ENCODE results near the gene RNF25.

Gene RNF25

DNA sequence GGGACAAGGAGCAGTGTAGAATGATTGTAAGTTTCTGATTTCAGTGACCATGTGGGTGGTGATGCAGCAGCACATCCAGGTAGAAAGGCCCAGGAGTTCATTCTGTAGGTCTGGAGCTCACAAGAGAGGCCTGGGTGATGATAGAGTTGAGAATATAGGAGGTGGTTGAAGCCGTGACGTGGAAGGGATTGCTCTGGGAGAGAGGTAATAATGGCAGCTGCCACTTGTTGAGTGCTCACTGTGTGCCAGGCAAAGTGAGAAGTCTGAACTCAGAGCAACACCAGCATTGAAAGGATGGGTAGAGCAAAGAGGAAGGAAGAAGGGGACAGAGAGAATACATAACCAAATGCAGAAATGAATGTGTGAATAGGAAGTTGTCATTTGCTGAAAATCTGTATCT is 42.1 kb upstream of the RNF25 start:
- DNase-seq (ENCODE audit: low read depth, low spot score), result no peak

DNA sequence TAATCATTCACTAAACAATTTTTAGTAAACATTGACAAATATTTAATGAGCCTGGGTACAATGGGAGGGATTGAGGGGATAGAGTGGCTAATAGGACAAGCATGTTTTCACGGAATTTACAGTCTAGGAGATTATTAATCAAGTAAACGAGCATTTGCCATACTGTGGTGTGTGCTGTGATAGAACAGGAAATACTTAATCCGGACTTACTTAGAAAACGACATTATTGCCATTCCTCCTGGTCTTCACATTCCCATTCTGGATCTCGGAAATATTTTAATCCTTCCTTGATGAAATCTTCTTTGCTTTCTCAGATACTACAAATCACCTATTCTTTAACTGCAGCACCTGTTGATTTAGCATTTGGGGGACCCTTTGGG is 39.7 kb upstream of the RNF25 start:
- TF ChIP-seq EZH2 (IDR thresholded peaks at IDR 0.05), result no peak
- no peak for TF ChIP-seq FOXP2 (optimal IDR thresholded peaks at IDR 0.05; ENCODE audit: control extremely low read depth, extremely low read length, insufficient read depth)
- TF ChIP-seq POLR2AphosphoS5 (IDR thresholded peaks at IDR 0.05; ENCODE audit: borderline replicate concordance, low read depth, low read length), result no peak
- peak overlapping the region; percentile 100 for H3K4me3 ChIP-seq
- peak overlapping the region; percentile 83 for H3K27ac ChIP-seq
- DNase-seq (ENCODE audit: low read depth, low spot score), result no peak
- no peaks in the 10 kb centered on the region for H3K9me3 ChIP-seq (ENCODE audit: low read depth, low read length)
- peaks cover 19% of the 10 kb centered on the region for H3K36me3 ChIP-seq (ENCODE audit: insufficient read depth, low read length)
- peak overlapping the region; percentile 95 for H3K9ac ChIP-seq (ENCODE audit: insufficient read length)

More for the DNA sequence above, 42.1 kb upstream of the RNF25 start:
- Histone ChIP-seq H3K9ac (ENCODE audit: insufficient read length) (no peak overlapping the region), H3K36me3 (ENCODE audit: insufficient read depth, low read length) (peaks cover 26% of the 10 kb centered on the region), H3K27ac (no peak overlapping the region), H3K4me3 (no peak overlapping the region), H3K9me3 (ENCODE audit: low read depth, low read length) (no peaks in the 10 kb centered on the region)
- TF ChIP-seq POLR2AphosphoS5 (IDR thresholded peaks at IDR 0.05; ENCODE audit: borderline replicate concordance, low read depth, low read length) (no peak), EZH2 (IDR thresholded peaks at IDR 0.05) (no peak), FOXP2 (optimal IDR thresholded peaks at IDR 0.05; ENCODE audit: control extremely low read depth, extremely low read length, insufficient read depth) (no peak)

DNA sequence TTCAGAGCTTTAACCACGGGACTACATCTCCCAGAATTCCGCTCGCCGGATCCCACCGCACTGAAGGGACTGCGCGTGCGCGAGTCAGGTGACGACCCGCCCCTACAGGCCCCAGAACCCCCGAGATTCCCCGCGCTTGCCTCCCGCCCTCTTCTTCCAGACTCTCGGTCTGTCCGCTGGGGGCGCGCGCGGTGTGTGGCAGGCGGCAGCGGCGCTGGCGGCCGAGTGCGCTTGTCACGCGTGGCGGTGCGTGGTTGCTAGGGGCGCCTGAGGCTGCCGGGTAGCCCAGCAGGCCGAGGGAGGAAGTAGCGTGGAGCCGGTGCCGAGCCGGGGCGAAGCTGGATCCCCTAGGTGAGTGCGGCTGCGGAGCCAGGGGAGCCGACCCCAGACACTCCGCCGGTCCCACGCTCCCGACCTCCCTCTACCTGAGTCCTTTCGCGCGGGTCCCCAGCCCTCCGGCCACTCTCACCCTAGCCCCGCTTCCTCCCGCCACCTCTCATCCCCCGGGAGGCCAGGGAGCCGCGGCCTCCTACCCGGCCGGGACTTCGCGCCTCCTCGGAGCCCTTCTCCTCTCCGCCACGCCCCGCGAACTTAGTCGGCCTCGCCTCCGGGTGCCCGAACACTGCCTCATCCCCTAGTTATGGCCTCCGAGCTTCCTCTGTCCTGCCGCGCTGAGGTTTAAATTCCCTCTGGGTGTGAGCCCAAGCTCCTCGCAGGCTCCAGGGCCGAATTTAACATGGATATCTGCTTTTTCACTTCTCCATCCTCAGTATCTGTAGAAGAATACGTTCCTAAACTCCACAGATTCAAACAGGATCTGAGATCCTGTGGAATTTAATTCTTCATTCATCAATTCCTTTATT is 39.1 kb upstream of the RNF25 start, which contains the start of gene TTLL4:
Gene TTLL4, plus strand, starts transcription at position 149 of the 863 bp plus-strand sequence. CDS start 26,842 bp downstream, outside the sequence.
- Histone ChIP-seq H3K9me3 (ENCODE audit: low read depth, low read length) (no peaks in the 10 kb centered on the region), H3K9ac (ENCODE audit: insufficient read length) (peak within 1 kb of the TSS; percentile 95), H3K4me3 (peak within 1 kb of the TSS; percentile 100), H3K27ac (peak within 1 kb of the TSS; percentile 83), H3K36me3 (ENCODE audit: insufficient read depth, low read length) (peaks cover 15% of the 10 kb centered on the region)
- TF ChIP-seq FOXP2 (optimal IDR thresholded peaks at IDR 0.05; ENCODE audit: control extremely low read depth, extremely low read length, insufficient read depth), result no peak
- TF ChIP-seq POLR2AphosphoS5 (IDR thresholded peaks at IDR 0.05; ENCODE audit: borderline replicate concordance, low read depth, low read length), result peak; percentile 92
- DNase-seq (ENCODE audit: low read depth, low spot score), result peak; percentile 78

DNA sequence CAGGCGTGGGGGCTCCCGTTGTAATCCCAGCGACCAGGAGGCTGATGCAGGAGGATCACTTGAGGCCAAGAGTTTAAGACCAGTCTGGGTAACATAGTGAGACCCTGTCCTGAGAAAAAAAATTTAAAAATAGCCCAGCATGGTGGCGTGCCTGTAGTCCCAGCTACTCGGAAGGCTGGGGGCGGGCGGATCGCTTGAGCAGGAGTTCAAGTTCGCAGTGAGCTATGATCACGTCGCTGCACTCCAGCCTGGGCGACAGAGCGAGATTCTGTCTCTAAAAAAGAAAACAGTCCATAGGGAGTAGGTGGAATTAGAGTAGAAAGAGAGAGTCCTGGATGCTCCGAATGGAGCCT is 38.5 kb upstream of the RNF25 start:
- Histone ChIP-seq H3K4me3 (peak overlapping the region; percentile 100), H3K9ac (ENCODE audit: insufficient read length) (no peak overlapping the region), H3K27ac (no peak overlapping the region), H3K36me3 (ENCODE audit: insufficient read depth, low read length) (peaks cover 9% of the 10 kb centered on the region), H3K9me3 (ENCODE audit: low read depth, low read length) (no peaks in the 10 kb centered on the region)
- TF ChIP-seq POLR2AphosphoS5 (IDR thresholded peaks at IDR 0.05; ENCODE audit: borderline replicate concordance, low read depth, low read length) (no peak), EZH2 (IDR thresholded peaks at IDR 0.05) (no peak), FOXP2 (optimal IDR thresholded peaks at IDR 0.05; ENCODE audit: control extremely low read depth, extremely low read length, insufficient read depth) (no peak)
- no peak for DNase-seq (ENCODE audit: low read depth, low spot score)

DNA sequence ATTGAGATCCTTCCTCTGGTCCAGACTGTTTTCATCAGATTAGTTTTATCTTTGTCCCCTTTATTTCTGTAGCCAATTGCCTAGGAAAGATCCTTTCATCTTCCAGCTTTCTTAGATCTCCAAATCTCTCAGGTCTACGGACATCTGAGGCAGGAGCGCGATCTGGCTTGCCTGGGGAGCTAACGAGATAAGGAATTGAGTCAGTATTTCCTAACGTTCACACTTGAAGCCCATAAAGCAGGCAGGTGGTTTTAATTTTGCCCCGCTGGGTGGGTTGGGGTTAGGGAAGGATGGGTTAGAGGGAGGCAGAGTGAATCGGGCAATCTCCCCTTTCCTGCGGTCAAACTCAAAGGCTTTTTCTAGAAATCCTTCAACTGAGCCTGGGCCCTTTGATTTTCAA is 38.1 kb upstream of the RNF25 start:
- DNase-seq (ENCODE audit: low read depth, low spot score), result no peak
- H3K4me3 ChIP-seq, result peak overlapping the region; percentile 100
- no peak for TF ChIP-seq EZH2 (IDR thresholded peaks at IDR 0.05)
- TF ChIP-seq FOXP2 (optimal IDR thresholded peaks at IDR 0.05; ENCODE audit: control extremely low read depth, extremely low read length, insufficient read depth), result no peak
- no peak for TF ChIP-seq POLR2AphosphoS5 (IDR thresholded peaks at IDR 0.05; ENCODE audit: borderline replicate concordance, low read depth, low read length)
- H3K27ac ChIP-seq, result no peak overlapping the region
- H3K9ac ChIP-seq (ENCODE audit: insufficient read length), result no peak overlapping the region
- no peaks in the 10 kb centered on the region for H3K9me3 ChIP-seq (ENCODE audit: low read depth, low read length)
- peaks cover 7% of the 10 kb centered on the region for H3K36me3 ChIP-seq (ENCODE audit: insufficient read depth, low read length)

DNA sequence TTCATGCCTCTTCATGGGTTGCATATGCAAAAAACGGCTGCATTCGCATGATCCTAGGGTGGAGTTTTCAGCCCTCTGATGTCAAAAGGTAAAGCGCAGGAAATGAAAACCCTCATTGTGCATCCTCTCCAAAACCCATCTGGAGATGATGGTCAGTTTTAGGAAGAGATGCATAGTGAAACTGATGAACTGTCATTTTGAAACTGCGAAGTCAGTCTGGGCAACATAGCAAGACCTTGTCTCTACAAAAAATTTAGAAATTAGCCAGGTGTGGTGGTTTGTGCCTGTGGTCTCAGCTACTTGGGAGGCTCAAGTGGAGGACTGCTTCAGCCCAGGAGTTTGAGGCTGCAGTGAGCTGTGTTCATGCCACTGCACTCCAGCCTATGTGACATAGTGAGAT is 36.3 kb upstream of the RNF25 start:
- TF ChIP-seq FOXP2 (optimal IDR thresholded peaks at IDR 0.05; ENCODE audit: control extremely low read depth, extremely low read length, insufficient read depth) (no peak), POLR2AphosphoS5 (IDR thresholded peaks at IDR 0.05; ENCODE audit: borderline replicate concordance, low read depth, low read length) (no peak), EZH2 (IDR thresholded peaks at IDR 0.05) (no peak)
- no peak overlapping the region for H3K27ac ChIP-seq
- DNase-seq (ENCODE audit: low read depth, low spot score), result no peak

DNA sequence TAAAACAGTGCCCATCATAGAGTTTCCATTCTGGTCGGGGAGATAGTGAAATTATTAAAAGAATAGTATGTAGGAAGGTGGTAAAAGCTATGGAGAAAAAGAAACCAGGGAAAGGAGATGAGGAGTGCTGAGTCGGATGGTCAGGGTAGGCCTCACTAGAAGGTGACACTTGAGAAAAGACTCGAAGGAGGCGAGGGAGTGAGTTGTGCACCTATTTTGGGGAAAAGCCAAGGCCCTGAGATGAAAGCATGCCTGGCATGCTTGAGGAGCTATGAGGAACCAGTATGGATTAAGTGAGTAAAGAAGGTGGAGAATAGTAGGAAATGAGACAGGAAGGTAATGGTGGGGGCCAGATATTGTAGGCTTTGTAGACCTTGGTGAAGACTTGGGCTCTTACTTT is 31.5 kb upstream of the RNF25 start:
- Histone ChIP-seq H3K9me3 (ENCODE audit: low read depth, low read length) (no peaks in the 10 kb centered on the region), H3K4me3 (no peak overlapping the region), H3K27ac (no peak overlapping the region), H3K9ac (ENCODE audit: insufficient read length) (no peak overlapping the region), H3K36me3 (ENCODE audit: insufficient read depth, low read length) (no peaks in the 10 kb centered on the region; the same call in 1 of the 2 replicates)
- TF ChIP-seq FOXP2 (optimal IDR thresholded peaks at IDR 0.05; ENCODE audit: control extremely low read depth, extremely low read length, insufficient read depth) (no peak), POLR2AphosphoS5 (IDR thresholded peaks at IDR 0.05; ENCODE audit: borderline replicate concordance, low read depth, low read length) (no peak), EZH2 (IDR thresholded peaks at IDR 0.05) (no peak)
- DNase-seq (ENCODE audit: low read depth, low spot score), result no peak

More for the DNA sequence above, 36.3 kb upstream of the RNF25 start:
- Histone ChIP-seq H3K4me3 (no peak overlapping the region), H3K9me3 (ENCODE audit: low read depth, low read length) (no peaks in the 10 kb centered on the region), H3K36me3 (ENCODE audit: insufficient read depth, low read length) (no peaks in the 10 kb centered on the region; the same call in 1 of the 2 replicates), H3K9ac (ENCODE audit: insufficient read length) (no peak overlapping the region)

DNA sequence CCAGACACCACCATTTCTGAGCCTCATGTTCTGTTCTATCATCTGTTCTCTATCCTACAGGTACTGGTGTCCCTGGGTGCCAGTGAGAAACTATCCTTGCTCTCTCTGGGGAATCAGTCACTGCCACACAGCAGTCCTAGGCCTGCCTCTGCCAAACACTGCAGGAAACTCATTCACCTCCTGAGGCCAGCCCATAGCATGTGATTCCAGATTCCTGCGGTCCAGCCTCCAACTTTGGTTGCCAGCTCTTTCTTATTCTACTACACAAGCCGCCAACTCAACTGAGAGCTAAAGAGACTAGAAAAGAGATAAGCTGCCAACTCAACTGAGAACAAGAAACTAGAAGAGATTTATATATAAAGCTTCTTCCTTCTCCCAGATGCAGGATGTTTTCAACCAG is 30.0 kb upstream of the RNF25 start:
- no peak for DNase-seq (ENCODE audit: low read depth, low spot score)
- Histone ChIP-seq H3K9me3 (ENCODE audit: low read depth, low read length) (no peaks in the 10 kb centered on the region), H3K9ac (ENCODE audit: insufficient read length) (no peak overlapping the region), H3K36me3 (ENCODE audit: insufficient read depth, low read length) (no peaks in the 10 kb centered on the region; the same call in 1 of the 2 replicates), H3K27ac (no peak overlapping the region), H3K4me3 (no peak overlapping the region)
- TF ChIP-seq FOXP2 (optimal IDR thresholded peaks at IDR 0.05; ENCODE audit: control extremely low read depth, extremely low read length, insufficient read depth) (no peak), POLR2AphosphoS5 (IDR thresholded peaks at IDR 0.05; ENCODE audit: borderline replicate concordance, low read depth, low read length) (no peak), EZH2 (IDR thresholded peaks at IDR 0.05) (no peak)
